Activated T-helper 2 cell treated with anti-CD3 and anti-CD28 coated beads, Interferon-gamma antibody, Interleukin-2, Interleukin-4, amounts not matched to agents 10 μg/mL and 5 μg/mL and 100 μg/mL, durations not matched to agents 14 hours and 24 hours and 36 hours (primary cell): ENCODE results near the gene PHLPP1. TPM values are rescaled to one million over a fixed set of nuclear protein-coding genes. Genes with fewer than 3 reads are reported as not detected.

ENCODE experiments used
- DNase-seq: peaks from one replicate; pipeline ENCODE4 v3.0.0; 2021; ENCODE audit warnings: low spot score
- H3K27ac Mint-ChIP-seq: one replicate; pipeline ENCODE4 v1.8.0; 2021; ENCODE audit warnings: mixed read lengths
- H3K27me3 Mint-ChIP-seq: one replicate; pipeline ENCODE4 v1.8.0; 2021; ENCODE audit warnings: low read depth, mixed read lengths
- H3K36me3 Mint-ChIP-seq: one replicate; pipeline ENCODE4 v1.8.0; 2021; ENCODE audit warnings: low read depth, mixed read lengths
- H3K4me1 Mint-ChIP-seq: one replicate; pipeline ENCODE4 v1.8.0; 2021; ENCODE audit warnings: low read depth, mixed read lengths
- H3K4me3 Mint-ChIP-seq: one replicate; pipeline ENCODE4 v1.8.0; 2021; ENCODE audit warnings: low read depth, mild to moderate bottlenecking, moderate library complexity, mixed read lengths
- H3K9me3 Mint-ChIP-seq: one replicate; pipeline ENCODE4 v1.8.0; 2021; ENCODE audit warnings: mixed read lengths
- intact Hi-C: fragments of 100-400 bp; cut with micrococcal nuclease; formaldehyde crosslinking; loops from one replicate; pipeline ENCODE4 v1.15.1; 2023
- total RNA-seq: library from RNA; stranded (reverse); gene quantifications from 2 replicates; pipeline ENCODE4 v1.2.3, GENCODE V29; 2022

The PHLPP1 gene
- total RNA-seq, 1 donor from 2014 or later, result 31.1 TPM

- peaks cover 6% of the 10 kb centered on the region for H3K36me3 Mint-ChIP-seq
- no peak overlapping the region for H3K4me3 Mint-ChIP-seq
- H3K27ac Mint-ChIP-seq, result no peak overlapping the region
- no peak for DNase-seq
- intact Hi-C loops, result loop anchor here (2.0 to 5.0 kb wide), 4 partner anchors 55 to 189 kb away; no protein-coding TSS in a partner anchor
- H3K27me3 Mint-ChIP-seq, result peaks cover 47% of the 10 kb centered on the region
- peaks cover 12% of the 10 kb centered on the region for H3K9me3 Mint-ChIP-seq
- no peaks in the 10 kb centered on the region for H3K4me1 Mint-ChIP-seq
Observed at GRCh38 chr18:63017977-63018376, 302.6 kb downstream of the PHLPP1 start.

- peaks cover 12% of the 10 kb centered on the region for H3K9me3 Mint-ChIP-seq
- H3K27me3 Mint-ChIP-seq, result peaks cover 17% of the 10 kb centered on the region
- H3K36me3 Mint-ChIP-seq, result peaks cover 6% of the 10 kb centered on the region
- no peaks in the 10 kb centered on the region for H3K4me1 Mint-ChIP-seq
- no peak for DNase-seq
- H3K4me3 Mint-ChIP-seq, result no peak overlapping the region
- H3K27ac Mint-ChIP-seq, result no peak overlapping the region
- intact Hi-C loops, result no loop called here
Observed at GRCh38 chr18:63022429-63023022, 307.2 kb downstream of the PHLPP1 start.

- Mint-ChIP-seq H3K9me3 (peaks cover 2% of the 10 kb centered on the region), H3K27ac (no peak overlapping the region), H3K4me3 (no peak overlapping the region), H3K36me3 (no peaks in the 10 kb centered on the region), H3K4me1 (no peaks in the 10 kb centered on the region), H3K27me3 (peaks cover 14% of the 10 kb centered on the region)
- DNase-seq, result no peak
- intact Hi-C loops, result no loop called here
Observed at GRCh38 chr18:63025251-63026090, 310.1 kb downstream of the PHLPP1 start.

- Mint-ChIP-seq H3K4me3 (no peak overlapping the region), H3K9me3 (peaks cover 7% of the 10 kb centered on the region), H3K27ac (no peak overlapping the region), H3K27me3 (peaks cover 15% of the 10 kb centered on the region), H3K4me1 (no peaks in the 10 kb centered on the region), H3K36me3 (no peaks in the 10 kb centered on the region)
- intact Hi-C loops, result no loop called here
- no peak for DNase-seq
Observed at GRCh38 chr18:63028380-63028779, 313.0 kb downstream of the PHLPP1 start.

Other genes with a start within 250 kb of the PHLPP1 start
- gene ZCCHC2, start 192.5 kb upstream of the PHLPP1 start, total RNA-seq, result 43.8 and 48.6 TPM in 2 replicates